Erythroblast (primary cell): ENCODE measurements around the gene CXCL9.

Experiments
- GATA1 ChIP-seq: IDR thresholded peaks from 2 replicates; pipeline ENCODE4 v1.6.1; 2011; ENCODE audit warnings: low read depth, mild to moderate bottlenecking, control low read depth, low read length, moderate library complexity
- POLR2A ChIP-seq: IDR thresholded peaks from 2 replicates; pipeline ENCODE4 v1.6.1; 2011; ENCODE audit warnings: mild to moderate bottlenecking, low read length

DNA sequence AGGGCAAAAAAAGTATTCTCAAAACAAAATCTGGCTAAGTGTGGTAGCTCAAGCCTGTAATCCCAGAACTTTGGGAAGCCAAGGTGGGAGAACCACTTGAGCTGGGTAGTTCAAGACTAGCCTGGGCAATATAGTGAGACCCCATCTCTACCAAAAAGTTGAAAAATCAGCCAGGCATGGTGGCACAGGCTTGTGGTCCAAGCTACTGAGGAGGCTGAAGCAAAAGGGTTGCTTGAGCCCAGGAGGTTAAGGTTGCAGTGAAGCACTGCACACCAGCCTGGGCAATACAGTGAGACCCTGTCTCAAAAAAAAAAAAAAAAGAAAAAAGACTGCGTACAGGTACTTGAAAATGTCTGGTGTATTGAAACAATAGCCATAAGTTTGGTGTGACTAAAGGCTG lies 14.8 kb downstream of the CXCL9 start:
- TF ChIP-seq POLR2A, result no peak
- no peak for TF ChIP-seq GATA1
